GM19238 (cell line): ENCODE data around the gene B3GNT4.
"Not testable (repeated sequence)": the region's sequence is repeated elsewhere in the genome, so short reads cannot be mapped to it uniquely, and the experiment has no call there.

Experiments
- DNase-seq: peaks from one replicate; pipeline ENCODE4 v3.0.0; 2011; ENCODE audit warnings: low spot score; ENCODE audit not compliant: insufficient read length

The B3GNT4 gene

DNA sequence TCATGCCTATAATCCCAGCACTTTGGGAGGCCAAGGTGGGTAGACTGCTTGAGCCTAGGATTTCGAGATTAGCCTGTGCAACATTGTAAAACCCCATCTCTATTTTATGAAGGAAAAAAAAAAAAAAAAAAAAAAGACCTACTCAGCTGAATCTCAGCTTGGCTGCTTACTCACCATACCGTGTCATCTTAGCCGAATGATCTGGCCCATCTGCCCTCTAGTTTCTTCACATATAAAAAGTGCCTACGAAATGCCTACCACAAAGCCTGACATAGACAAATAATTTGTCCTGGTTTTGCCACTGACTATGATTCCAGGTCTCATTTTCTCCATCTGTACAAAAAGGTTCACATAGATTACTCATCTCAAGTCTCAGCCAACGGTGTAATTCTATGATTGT lies 12.3 kb downstream of the B3GNT4 start:
- DNase-seq: no peak

DNA sequence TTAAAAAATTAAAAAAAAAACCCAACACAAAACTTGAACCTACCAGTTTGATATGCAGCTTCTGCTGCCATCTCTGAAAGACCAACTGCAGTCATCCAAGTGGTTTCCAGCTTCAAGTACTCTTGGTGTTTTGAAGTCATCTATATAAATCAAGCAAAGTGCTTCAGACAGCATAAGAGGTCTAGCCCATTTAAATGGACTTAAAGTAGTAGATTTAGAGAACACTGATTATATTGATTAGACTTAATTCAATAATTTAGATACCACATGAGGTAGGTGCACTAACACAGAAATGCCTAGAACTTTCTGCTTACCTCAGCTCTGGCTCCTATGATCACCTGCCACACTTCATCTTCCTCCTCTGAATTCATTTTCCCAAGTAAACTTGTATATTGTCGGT lies 12.9 kb downstream of the B3GNT4 start:
- DNase-seq: no peak

GRCh38 chr12:122225683-122226365 lies 22.3 kb downstream of the B3GNT4 start, which contains the start of gene DIABLO:
Gene DIABLO (minus strand): TSS chr12:122226052. CDS start chr12:122226014, 38 bp downstream.
- peak; percentile 95 for DNase-seq

DNA sequence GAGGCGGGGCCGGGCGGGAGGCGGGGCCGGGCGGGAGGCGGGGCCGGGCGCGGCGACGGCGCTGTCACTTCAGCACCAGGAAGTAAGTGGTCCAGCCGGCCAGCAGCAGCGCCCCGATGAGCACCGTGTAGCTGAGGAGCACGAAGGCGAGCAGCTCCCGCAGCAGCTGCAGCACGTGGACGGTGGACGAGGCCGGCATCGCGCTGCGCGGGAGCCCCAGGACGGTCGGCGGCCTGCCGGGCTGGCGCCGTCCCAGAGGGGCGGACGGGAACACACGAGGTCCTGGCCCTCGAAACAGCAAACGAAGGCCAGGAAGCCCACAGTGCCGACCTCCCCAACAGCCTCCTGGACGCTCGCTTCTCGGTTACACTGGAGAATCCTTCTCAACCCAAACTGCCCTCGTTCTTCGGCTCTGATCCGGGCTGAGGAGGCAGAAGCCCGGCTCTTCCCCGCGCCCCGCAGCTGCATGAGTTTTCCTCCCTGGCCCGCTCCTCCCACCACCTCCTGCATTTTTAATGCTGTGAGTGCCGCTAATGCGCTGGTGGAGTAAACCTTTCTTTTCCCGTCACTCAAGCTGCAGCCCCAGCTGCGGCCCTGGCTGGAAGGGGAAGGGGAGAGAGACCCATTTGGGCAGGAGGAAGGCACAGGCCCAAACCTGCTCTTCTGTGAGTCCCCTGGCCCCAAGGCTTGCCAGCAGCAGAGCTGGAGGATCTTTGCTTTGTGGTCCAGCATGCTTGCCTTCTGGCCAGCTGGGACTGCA lies 23.0 kb downstream of the B3GNT4 start:
- no peak for DNase-seq

DNA sequence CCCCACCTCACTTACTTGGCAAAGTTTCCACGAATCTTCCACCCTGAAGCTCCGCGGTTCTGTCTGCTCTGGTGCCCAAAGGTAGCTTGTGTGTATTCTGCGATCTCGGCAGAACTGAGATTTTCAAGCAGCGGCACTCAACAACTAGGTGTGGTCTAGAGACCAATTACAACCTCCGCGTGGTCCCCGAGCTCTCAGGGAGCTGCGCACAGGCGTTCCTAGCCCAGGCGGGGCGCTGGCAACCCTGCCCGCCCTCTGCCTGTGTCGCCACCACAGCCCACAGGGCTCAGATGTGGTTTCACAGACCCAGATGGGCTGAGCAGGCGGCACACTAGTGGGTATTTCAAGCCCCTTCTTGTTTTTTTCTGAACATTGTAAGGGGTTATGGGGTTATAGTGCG lies 23.8 kb downstream of the B3GNT4 start:
- DNase-seq: no peak

DNA sequence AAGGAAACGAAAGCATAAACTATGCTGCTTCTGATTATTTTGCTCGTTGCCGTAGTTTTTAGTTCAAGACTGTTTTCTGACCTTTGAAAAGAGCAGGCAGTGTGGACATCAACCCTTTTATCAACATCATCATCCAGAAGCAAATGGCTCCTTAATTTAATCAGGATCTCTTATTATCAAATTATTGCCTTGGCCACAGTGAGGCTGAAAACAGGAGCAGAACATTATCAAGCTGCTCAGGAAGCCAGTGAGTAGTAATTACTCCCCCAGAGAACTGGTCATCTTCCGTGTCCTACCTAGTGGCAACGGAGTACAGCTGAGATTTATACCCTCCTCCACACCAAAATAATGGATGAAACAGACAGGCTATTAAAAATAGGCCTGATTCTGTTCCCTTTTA lies 24.6 kb downstream of the B3GNT4 start:
- DNase-seq: no peak

DNA sequence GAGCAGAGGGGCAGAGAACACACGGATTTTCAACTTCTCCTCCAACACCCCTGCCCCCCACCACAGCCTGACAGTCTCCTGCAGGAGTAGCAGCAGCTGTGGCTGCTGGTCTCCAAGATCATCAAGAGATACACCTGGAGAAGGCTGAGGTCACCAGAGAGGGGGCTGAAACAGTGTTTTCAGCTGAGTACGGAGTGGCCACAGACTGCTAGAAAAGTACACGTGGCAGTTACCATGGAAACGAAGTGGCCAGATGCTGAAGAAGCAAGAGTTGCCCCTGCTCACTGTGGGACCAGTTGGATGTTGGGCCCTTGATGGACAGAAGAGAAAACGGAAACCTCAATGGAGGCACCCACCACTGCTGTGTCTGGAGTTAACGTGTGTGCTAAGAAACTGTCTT lies 27.3 kb downstream of the B3GNT4 start:
- no peak for DNase-seq

DNA sequence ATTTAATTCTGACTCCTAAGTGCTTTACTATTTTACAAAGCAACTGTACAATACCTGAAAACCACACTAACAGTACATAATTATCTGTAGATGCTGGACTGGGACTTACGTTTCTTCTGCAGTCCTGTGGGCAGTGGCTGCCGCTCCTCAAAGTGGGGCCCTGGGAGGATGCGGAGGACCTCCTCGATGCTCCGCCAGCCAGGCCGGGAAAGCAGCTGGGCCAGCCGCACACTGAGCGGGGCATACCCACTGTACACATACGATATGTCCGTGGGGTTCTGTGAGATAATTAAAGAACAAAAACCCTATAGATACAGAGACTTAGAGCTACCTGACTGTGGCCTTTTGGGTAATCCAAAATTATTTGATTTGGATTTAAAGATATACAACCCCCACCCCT lies 29.2 kb downstream of the B3GNT4 start:
- no peak for DNase-seq

GRCh38 chr12:122235741-122236140 lies 32.2 kb downstream of the B3GNT4 start:
- no peak for DNase-seq

GRCh38 chr12:122238861-122239260 lies 35.4 kb downstream of the B3GNT4 start:
- no peak for DNase-seq

DNA sequence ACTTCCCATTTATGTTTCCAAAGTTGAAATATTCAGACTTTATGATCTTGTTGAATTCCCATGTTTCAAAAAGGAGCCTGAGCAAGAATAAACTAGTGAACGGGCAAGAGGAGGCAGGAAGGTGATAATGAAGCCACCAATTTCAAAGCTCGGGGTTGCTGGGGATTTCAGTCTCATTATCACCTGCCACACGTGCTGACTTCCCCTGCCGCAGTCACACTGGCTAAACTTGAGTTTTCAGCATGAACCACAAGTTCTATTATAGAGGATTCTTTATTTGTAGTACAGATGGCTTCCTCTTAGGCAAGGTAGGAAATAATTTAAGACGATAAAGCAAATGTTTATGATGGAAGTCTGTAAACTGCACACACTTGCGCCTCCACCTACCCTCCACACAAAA lies 40.5 kb downstream of the B3GNT4 start:
- DNase-seq: no peak

- no peak for DNase-seq
These were observed 41.3 kb downstream of the B3GNT4 start for GRCh38 chr12:122244565-122245371.

- no peak for DNase-seq
These were observed 42.0 kb downstream of the B3GNT4 start for GRCh38 chr12:122245553-122245952.

DNA sequence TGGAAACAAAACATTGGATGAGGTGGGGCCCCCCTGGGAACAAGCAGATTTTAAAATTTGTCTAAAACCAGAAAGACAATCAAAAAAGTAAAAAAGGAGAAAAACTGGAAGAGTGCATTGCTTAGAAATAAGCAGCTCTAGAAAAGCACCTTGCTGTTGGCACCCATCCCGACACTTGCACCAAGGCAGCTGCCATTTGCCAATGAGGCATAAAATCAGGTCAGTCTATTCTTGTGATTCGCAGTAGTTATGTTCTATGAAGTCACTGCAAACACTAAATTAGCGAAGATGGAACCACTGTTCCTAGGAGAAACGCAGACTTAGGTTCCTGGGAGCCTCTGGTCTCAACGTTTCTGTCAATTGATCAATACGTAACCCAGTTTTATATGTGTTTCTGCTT lies 46.5 kb downstream of the B3GNT4 start:
- DNase-seq: no peak

DNA sequence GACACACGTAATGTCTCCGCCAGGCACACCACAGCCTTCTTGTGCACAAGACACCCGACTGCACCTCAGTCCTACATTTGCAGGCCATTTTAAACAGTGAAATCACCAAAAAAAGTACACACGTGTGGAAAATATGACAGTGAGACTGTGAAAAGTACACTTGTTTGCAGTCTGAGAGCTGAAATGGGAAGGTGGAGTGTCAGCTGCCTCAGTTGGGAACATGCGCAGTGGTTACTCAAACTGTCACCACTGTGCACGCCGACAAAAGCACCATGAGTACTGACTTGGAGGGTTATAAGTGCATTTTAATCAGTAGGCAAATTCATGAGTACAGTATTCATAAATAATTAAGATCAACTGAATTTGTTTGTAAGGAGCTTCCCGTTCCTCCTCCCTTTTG lies 47.0 kb downstream of the B3GNT4 start:
- no peak for DNase-seq

- DNase-seq: not testable (repeated sequence)
These were observed 55.0 kb downstream of the B3GNT4 start for GRCh38 chr12:122258462-122258861.
